Sigmoid colon (tissue), 4 donors: ENCODE data around the gene HIPK4.

ENCODE experiments used
- CTCF ChIP-seq, 4 experiments: fragments of 450-650 bp in 3 of 4; fragments of 200-600 bp in 1 of 4; IDR thresholded peaks; one replicate each; pipeline ENCODE4 v1.5.1; 2016 to 2019; ENCODE audit warnings: antibody characterized with exemption in 4 of 4, mild to moderate bottlenecking in 3 of 4, moderate library complexity in 2 of 4
- POLR2AphosphoS5 ChIP-seq, 4 donors: sonication (generic); formaldehyde crosslinking; IDR thresholded peaks; one replicate each; pipeline ENCODE4 v1.6.1; 2017; ENCODE audit warnings: antibody characterized with exemption in 4 of 4

- TF ChIP-seq CTCF (IDR thresholded peaks at IDR 0.05), result no peak
- no peak for TF ChIP-seq POLR2AphosphoS5 (IDR thresholded peaks at IDR 0.05)
Observed at GRCh38 chr19:40407714-40408597, 18.0 kb upstream of the HIPK4 start.
